Fibroblast of the conjunctiva (primary cell): ENCODE data around the gene TSPO.
A peak's percentile ranks its signal among the peaks of the same experiment; 100 is the strongest.

Experiments
- DNase-seq: peaks from one replicate; pipeline ENCODE4 v3.0.0-alpha.2; 2010; ENCODE audit warnings: low read depth

The TSPO gene

DNA sequence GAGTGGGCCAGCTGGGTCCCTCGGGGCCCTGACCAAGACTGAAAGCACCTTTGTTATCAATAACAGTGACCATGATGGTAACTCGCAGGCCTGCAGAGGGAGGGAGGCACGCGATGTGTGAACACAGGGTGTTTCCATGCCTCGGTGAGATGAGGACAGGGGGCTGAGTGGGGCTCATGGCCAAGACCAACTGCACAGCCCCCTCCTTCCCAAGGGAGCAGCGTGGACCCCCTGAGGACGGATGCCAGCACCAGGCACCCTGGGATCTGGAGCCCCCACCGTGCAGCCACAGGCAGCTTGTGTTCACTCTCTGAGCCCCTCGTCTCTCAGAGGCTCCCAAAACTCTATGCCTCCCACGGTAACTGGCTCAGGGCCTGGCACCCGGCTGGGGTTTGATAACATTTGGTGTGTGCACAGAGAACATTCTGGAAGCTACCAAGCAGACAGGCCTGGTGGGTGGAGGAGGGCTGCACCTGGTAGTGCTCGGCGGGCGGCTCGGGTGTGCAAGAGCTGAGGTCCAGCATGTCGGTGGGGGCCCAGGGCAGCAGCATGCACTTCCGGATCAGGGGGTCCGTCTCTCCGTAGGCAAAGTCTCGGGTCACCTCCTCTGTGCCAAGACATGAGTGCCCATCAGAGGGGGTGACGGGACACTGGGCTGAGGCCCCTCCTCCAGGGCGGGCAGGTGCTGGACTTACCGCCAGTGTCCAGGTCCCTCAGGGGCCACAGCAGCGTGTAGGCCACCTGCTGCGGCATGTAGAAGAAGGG lies 28.0 kb downstream of the TSPO start:
- no peak for DNase-seq

DNA sequence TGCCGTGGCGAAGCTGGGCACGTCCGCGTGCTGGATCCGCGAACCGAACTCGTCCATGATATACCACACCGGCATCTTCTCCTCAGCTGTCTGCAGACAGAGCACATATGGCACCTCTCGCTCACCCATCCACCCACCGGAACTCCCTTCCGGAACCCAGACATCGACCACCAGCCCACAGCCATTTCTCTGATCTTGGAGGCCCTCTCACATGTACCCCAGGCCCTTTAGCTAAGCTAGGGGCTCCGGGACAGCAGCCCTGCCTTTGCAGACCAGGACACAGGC lies 28.5 kb downstream of the TSPO start:
- no peak for DNase-seq

- DNase-seq = no peak
Measured at GRCh38 chr22:43180670-43181069, 29.3 kb downstream of the TSPO start.

DNA sequence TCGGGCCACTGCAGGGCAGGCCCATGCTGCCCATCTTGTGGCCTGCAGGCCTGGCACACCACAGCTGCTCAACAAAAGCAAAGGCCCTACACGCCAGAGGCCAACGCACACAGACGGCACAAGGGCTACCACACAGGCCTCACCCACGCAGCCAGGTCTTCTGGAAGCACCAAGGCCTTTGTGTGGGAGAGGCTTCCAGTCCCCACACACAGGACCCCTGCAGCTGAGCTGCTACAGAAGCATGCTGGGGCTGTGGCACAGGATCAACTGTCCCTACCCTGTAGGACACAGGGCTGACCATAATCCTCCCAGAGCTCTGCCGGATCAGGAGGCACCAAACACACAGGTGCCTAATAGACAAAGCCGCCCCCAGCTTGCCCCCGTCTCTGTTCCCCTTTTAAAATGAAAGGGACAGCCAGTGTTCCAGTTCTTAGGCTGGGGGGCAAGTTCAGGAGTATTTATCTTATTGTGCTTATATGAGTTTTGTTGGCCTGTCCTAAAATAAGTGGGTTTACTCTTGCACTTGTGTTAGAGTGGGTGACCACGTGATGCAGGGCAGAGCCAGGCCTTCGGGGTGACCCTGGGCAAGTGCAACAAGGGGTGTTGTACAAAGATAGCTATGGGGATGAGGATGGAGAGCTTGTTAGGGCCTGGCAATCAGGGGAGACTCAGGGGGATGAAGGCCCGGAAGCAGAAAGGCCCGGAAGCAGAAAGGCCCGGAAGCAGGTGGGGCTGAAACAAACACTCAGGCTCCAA lies 30.1 kb downstream of the TSPO start:
- no peak for DNase-seq

- DNase-seq = no peak
Measured at GRCh38 chr22:43182118-43182517, 30.8 kb downstream of the TSPO start.

GRCh38 chr22:43182726-43183125 lies 31.4 kb downstream of the TSPO start:
- no peak for DNase-seq

- DNase-seq = no peak
Measured at GRCh38 chr22:43183496-43184277, 32.3 kb downstream of the TSPO start.

- no peak for DNase-seq
Measured at GRCh38 chr22:43185860-43186261, 34.5 kb downstream of the TSPO start.

- DNase-seq = no peak
Measured at GRCh38 chr22:43186272-43187170, 35.2 kb downstream of the TSPO start, which contains the start of gene TTLL12. TSS of gene TTLL12 (minus strand) at chr22:43187134. CDS start at chr22:43187069, 65 bp downstream.

- DNase-seq = peak; percentile 94
Measured at GRCh38 chr22:43187171-43188099, 36.1 kb downstream of the TSPO start.

- no peak for DNase-seq
Measured at GRCh38 chr22:43188829-43189545, 37.6 kb downstream of the TSPO start.

GRCh38 chr22:43191831-43192230 lies 40.5 kb downstream of the TSPO start:
- DNase-seq = no peak

- no peak for DNase-seq
Measured at GRCh38 chr22:43197271-43197941, 46.0 kb downstream of the TSPO start.

GRCh38 chr22:43198126-43198525 lies 46.8 kb downstream of the TSPO start:
- DNase-seq = no peak

DNA sequence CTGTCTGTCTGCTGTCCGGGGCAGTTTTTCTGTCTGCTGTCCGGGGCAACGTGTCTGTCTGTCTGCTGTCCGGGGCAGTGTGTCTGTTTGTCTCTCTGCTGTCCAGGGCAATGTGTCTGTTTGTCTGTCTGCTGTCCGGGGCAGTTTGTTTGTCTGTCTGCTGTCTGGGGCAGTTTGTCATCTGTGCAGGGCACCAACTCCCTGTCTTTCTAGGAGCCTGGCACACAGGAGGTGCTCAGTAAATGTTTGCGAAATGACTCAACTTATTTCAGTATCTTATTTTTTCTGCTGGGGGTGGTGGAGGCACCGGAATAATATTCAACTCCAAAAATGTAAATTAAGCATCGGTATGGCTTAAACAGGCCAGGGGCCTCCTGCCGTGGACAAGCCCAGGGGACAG lies 47.6 kb downstream of the TSPO start:
- no peak for DNase-seq

- DNase-seq = no peak
Measured at GRCh38 chr22:43199541-43199940, 48.2 kb downstream of the TSPO start.

DNA sequence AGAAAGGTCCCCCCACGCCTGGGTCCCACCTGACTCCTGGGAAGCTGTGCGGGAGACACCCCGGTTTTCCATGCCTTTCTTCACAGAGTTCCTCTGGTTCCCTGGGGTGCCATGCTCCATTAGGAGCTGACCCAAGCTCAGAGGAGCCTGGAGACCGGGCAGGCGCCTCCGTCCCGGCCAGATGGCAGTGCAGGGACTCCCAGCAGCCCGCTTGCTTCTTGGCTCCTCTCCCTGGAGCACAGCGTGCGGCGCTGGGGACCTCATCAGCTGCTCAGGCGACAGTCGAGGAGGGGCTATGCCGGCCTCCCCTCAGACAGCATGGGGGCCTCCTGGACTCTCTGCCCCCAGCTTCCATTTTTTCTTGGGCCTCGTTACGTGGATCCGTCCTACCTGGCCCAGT lies 48.7 kb downstream of the TSPO start:
- no peak for DNase-seq

DNA sequence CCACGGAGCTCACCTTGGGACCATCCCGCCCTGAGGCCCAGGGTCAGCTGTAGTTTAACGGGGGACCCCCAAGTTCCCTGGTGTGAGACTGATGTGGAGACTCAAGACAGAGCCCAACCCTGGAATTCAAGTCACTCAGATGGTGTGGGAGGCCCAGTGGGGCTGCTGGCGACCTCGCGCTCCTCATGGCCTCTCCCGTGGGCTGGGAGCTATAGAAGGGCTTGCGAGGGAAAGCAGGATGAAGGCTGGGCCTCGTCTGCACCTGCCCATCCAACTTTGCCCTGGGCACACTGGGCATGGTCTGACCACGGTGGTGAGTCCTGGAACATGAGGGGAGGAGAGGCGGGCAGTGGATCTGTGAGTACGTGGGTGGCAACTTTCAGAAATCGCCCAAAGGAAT lies 49.2 kb downstream of the TSPO start:
- DNase-seq = no peak

- no peak for DNase-seq
Measured at GRCh38 chr22:43201486-43202219, 50.3 kb downstream of the TSPO start.
